Body of pancreas (tissue), 4 donors: ENCODE results near the gene WDR26.

Source experiments
- CTCF ChIP-seq, 7 experiments: fragments of 450-650 bp in 4 of 7; fragments of 200-600 bp in 3 of 7; sonication (generic) in 3 of 7; IDR thresholded peaks; one replicate each; pipeline ENCODE4 v1.5.1; 2016 to 2019; ENCODE audit warnings: antibody characterized with exemption in 7 of 7
- POLR2A ChIP-seq, 3 donors: fragments of 450-650 bp; IDR thresholded peaks; one replicate each; pipeline ENCODE4 v1.6.1; 2016; ENCODE audit warnings: antibody characterized with exemption in 3 of 3, mild to moderate bottlenecking in 2 of 3

- TF ChIP-seq POLR2A (IDR thresholded peaks at IDR 0.05): peak in 2 of 3 donors; percentile 8 to 35
- TF ChIP-seq CTCF (IDR thresholded peaks at IDR 0.05): no peak
These were observed 4.4 kb upstream of the WDR26 start for GRCh38 chr1:224438989-224439388.
